ENCODE results near the gene UPF3A.

DNA sequence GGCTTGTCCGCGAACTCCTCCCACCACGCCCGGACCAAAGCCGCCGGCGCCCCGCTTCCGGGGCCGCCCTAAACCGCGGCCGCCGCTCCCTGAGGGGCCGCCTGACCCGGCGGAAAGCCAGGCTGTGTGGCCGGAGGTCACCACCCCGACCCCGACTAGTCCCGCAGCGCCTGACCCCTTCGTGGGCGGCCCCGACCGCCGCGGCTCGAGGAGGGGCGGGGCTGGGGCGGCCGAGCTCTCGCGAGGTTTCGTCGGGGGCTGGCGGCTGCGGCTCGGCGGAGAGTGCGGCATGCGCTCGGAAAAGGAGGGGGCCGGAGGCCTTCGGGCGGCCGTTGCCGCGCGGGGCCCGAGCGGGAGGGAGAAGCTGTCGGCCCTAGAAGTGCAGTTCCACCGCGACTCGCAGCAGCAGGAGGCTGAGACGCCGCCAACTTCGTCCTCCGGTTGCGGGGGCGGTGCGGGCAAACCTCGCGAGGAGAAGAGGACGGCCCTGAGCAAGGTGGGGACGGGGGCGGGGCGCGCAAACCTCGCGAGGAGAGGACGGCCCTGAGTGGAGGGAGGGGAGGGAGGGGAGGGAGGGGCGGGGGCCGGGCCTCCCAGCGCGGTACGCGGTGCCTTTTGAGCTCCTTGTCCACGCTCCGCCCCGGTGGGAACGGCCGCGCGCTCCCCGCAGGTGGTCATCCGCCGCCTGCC is at the start of gene UPF3A:
- no peak for TF ChIP-seq EZH2phosphoT487 (IDR thresholded peaks at IDR 0.05; ENCODE audit: insufficient read depth, low read depth)
- TF ChIP-seq EZH2 (IDR thresholded peaks at IDR 0.05; ENCODE audit: insufficient read depth, poor library complexity, severe bottlenecking), result no peak
